B cell (primary cell): ENCODE data around the gene RTN4RL1. TPM values are rescaled to one million over a fixed set of nuclear protein-coding genes. Genes with fewer than 3 reads are reported as not detected.

Source experiments
- ATAC-seq: fragments of 200-7000 bp; cut with Tn5 transposase; one replicate; pipeline ENCODE4 v1.10.0; 2021; ENCODE audit warnings: low read depth, mild to moderate bottlenecking, moderate number of reproducible peaks, moderate library complexity
- CTCF ChIA-PET: fragments of 350-600 bp; sonication (Branson Sonifier 250); formaldehyde crosslinking; loops from one replicate; lab custom pipeline; 2021; ENCODE audit warnings: antibody characterized with exemption, inconsistent platforms; lab: Charles Lee
- POLR2A ChIA-PET: fragments of 350-600 bp; sonication (Branson Sonifier 250); formaldehyde crosslinking; loops from one replicate; lab custom pipeline; 2021; ENCODE audit warnings: antibody characterized with exemption; lab: Charles Lee
- DNase-seq: peaks from one replicate; pipeline ENCODE4 v3.0.0; 2013
- H2AFZ ChIP-seq: 2 replicates; pipeline ENCODE4 v1.6.1; 2012; ENCODE audit warnings: mild to moderate bottlenecking, low read depth, low read length; ENCODE audit not compliant: insufficient read depth, poor library complexity, severe bottlenecking
- H3K27ac ChIP-seq, 2 donors: 1 replicate in 1 of 2; 2 replicates in 1 of 2; pipeline ENCODE4 v1.5.1; 2012 to 2013; ENCODE audit warnings: low read length in 2 of 2, mild to moderate bottlenecking in 2 of 2, moderate library complexity in 1 of 2
- H3K27me3 ChIP-seq, 4 experiments: fragments of 200-600 bp in 1 of 4; sonication (generic) in 1 of 4; replicated peaks in 1 of 4; 1 replicate in 2 of 4; 2 replicates in 2 of 4; pipeline versions ENCODE4 v1.6.1 to v1.7.0; 2013 to 2016; ENCODE audit warnings: low read length in 3 of 4, mild to moderate bottlenecking in 2 of 4, mixed read lengths in 1 of 4, moderate library complexity in 1 of 4; ENCODE audit not compliant: insufficient read depth in 4 of 4, control insufficient read depth in 3 of 4; ENCODE audit errors: control extremely low read depth in 1 of 4
- H3K36me3 ChIP-seq, 2 experiments: replicated peaks in 1 of 2; 1 replicate in 1 of 2; 2 replicates in 1 of 2; pipeline versions ENCODE4 v1.6.1 to v1.7.1; 2013; ENCODE audit warnings: low read length in 1 of 2; ENCODE audit not compliant: insufficient read depth in 2 of 2, control insufficient read depth in 1 of 2; ENCODE audit errors: control extremely low read depth in 1 of 2, extremely low read depth in 1 of 2
- H3K4me1 ChIP-seq, 2 donors: fragments of 200-600 bp in 1 of 2; sonication (generic) in 1 of 2; 1 replicate in 1 of 2; 2 replicates in 1 of 2; pipeline versions ENCODE4 v1.5.1 to v1.6.1; 2013 to 2017; ENCODE audit warnings: low read length in 2 of 2; ENCODE audit not compliant: control insufficient read depth in 2 of 2, insufficient read depth in 2 of 2
- H3K4me2 ChIP-seq: replicated peaks from 2 replicates; pipeline ENCODE3; 2012; ENCODE audit warnings: mild to moderate bottlenecking, low read depth, low read length; ENCODE audit not compliant: poor library complexity, severe bottlenecking
- H3K4me3 ChIP-seq, 5 experiments: fragments of 200-600 bp in 1 of 5; sonication (generic) in 1 of 5; 1 replicate in 3 of 5; 2 replicates in 2 of 5; pipeline versions ENCODE4 v1.5.1 to v1.7.0; 2011 to 2016; ENCODE audit warnings: low read length in 4 of 5, mild to moderate bottlenecking in 4 of 5, low read depth in 2 of 5, control low read depth in 1 of 5, moderate library complexity in 1 of 5; ENCODE audit not compliant: insufficient read depth in 1 of 5; ENCODE audit errors: control extremely low read depth in 1 of 5, extremely low read depth in 1 of 5
- H3K79me2 ChIP-seq: fragments of 200-600 bp; sonication (generic); one replicate; pipeline ENCODE4 v1.6.0; 2016; ENCODE audit warnings: low read length; ENCODE audit not compliant: control insufficient read depth, insufficient read depth
- H3K9ac ChIP-seq: fragments of 200-600 bp; sonication (generic); 2 replicates; pipeline ENCODE4 v1.6.1; 2017; ENCODE audit warnings: mild to moderate bottlenecking, low read length, moderate library complexity
- H3K9me3 ChIP-seq, 3 donors: one replicate each; pipeline versions ENCODE4 v1.6.1 to v1.7.1; 2013; ENCODE audit warnings: low read length in 2 of 3; ENCODE audit not compliant: control insufficient read depth in 2 of 3, insufficient read depth in 1 of 3; ENCODE audit errors: control extremely low read depth in 1 of 3
- H4K20me1 ChIP-seq: 2 replicates; pipeline ENCODE4 v1.6.0; 2012; ENCODE audit warnings: mild to moderate bottlenecking, low read length; ENCODE audit not compliant: insufficient read depth, control insufficient read depth, poor library complexity, severe bottlenecking
- H3K27ac Mint-ChIP-seq: one replicate; pipeline ENCODE4 v1.8.0; 2021; ENCODE audit warnings: mixed read lengths
- H3K27me3 Mint-ChIP-seq: one replicate; pipeline ENCODE4 v1.8.0; 2021; ENCODE audit warnings: mixed read lengths
- H3K4me1 Mint-ChIP-seq: one replicate; pipeline ENCODE4 v1.8.0; 2021; ENCODE audit warnings: mixed read lengths
- H3K4me3 Mint-ChIP-seq: one replicate; pipeline ENCODE4 v1.8.0; 2021; ENCODE audit warnings: mixed read lengths
- H3K9me3 Mint-ChIP-seq: one replicate; pipeline ENCODE4 v1.8.0; 2022; ENCODE audit warnings: mixed read lengths; ENCODE audit not compliant: insufficient read depth
- CTCF ChIP-seq: fragments of 200-600 bp; IDR thresholded peaks from one replicate; pipeline ENCODE4 v1.8.0; 2022; ENCODE audit warnings: antibody characterized with exemption, mild to moderate bottlenecking
- EZH2 ChIP-seq: IDR thresholded peaks from 2 replicates; pipeline ENCODE4 v1.6.1; 2012; ENCODE audit warnings: borderline replicate concordance, low read depth, mild to moderate bottlenecking, moderate library complexity, low read length; ENCODE audit not compliant: insufficient read depth, poor library complexity, severe bottlenecking
- WGBS: methylation state at CpG from one replicate; pipeline ENCODE4 v1.1.5; 2013; ENCODE audit warnings: missing lambda C conversion rate; ENCODE audit not compliant: insufficient coverage; 5-methylcytosine and 5-hydroxymethylcytosine counted together
- intact Hi-C: fragments of 100-400 bp; cut with micrococcal nuclease; formaldehyde crosslinking; loops from one replicate; pipeline ENCODE4 v1.10.0; 2022
- polyA plus RNA-seq: library from polyadenylated mRNA; depleted of rRNA; stranded (reverse); fragments of >200 nt; gene quantifications from 2 replicates; pipeline ENCODE4 v1.2.3, GENCODE V29; 2012
- total RNA-seq, 2 donors: library from RNA; stranded (reverse); fragments of 120-200 nt in 1 of 2; gene quantifications; 1 replicate in 1 of 2; 2 replicates in 1 of 2; pipeline versions ENCODE4 v1.2.3 to v1.2.4, GENCODE V29; 2013 to 2022

The RTN4RL1 gene
- total and polyA plus RNA-seq, 2 donors (not counting 1 experiment from before 2014, with no cell fraction given), result 0.03 to 0.07 TPM

GRCh38 chr17:1967213-1967612 lies 57.9 kb downstream of the RTN4RL1 start:
- Histone ChIP-seq H3K27me3 (peaks cover 0 to 11% (median 2%) of the 10 kb centered on the region in 4 experiments), H3K79me2 (no peaks in the 10 kb centered on the region), H3K9me3 (peaks cover 0 to 4% (median 0%) of the 10 kb centered on the region in 3 donors), H3K4me3 (no peak overlapping the region), H3K4me1 (no peaks in the 10 kb centered on the region), H3K36me3 (no peaks in the 10 kb centered on the region), H2AFZ (no peak overlapping the region), H3K4me2 (no peak overlapping the region), H3K9ac (no peak overlapping the region), H3K27ac (no peak overlapping the region), H4K20me1 (no peaks in the 10 kb centered on the region)
- no peak overlapping the region for H3K4me3 Mint-ChIP-seq
- no peaks in the 10 kb centered on the region for H3K9me3 Mint-ChIP-seq
- ATAC-seq, result no peak
- WGBS, result 63% methylated on average over 11 of the region's 11 CpGs
- ChIA-PET POLR2A (no interaction called here), CTCF (no interaction called here)
- DNase-seq, result no peak
- H3K27ac Mint-ChIP-seq, result no peak overlapping the region
- peaks cover 35% of the 10 kb centered on the region for H3K27me3 Mint-ChIP-seq
- TF ChIP-seq EZH2 (no peak), CTCF (no peak)
- H3K4me1 Mint-ChIP-seq, result no peaks in the 10 kb centered on the region
- intact Hi-C loops, result no loop called here

GRCh38 chr17:1966274-1967086 lies 58.7 kb downstream of the RTN4RL1 start:
- intact Hi-C loops, result no loop called here
- H3K27ac ChIP-seq, result no peak overlapping the region
- no peak overlapping the region for H3K4me3 Mint-ChIP-seq
- no peaks in the 10 kb centered on the region for H3K4me1 Mint-ChIP-seq
- peaks cover 0 to 11% (median 2%) of the 10 kb centered on the region in 4 experiments for H3K27me3 ChIP-seq
- H2AFZ ChIP-seq, result no peak overlapping the region
- CTCF ChIA-PET, result no interaction called here
- no peak for DNase-seq
- 66% methylated on average over 10 of the region's 12 CpGs for WGBS
- H3K9me3 ChIP-seq, result peaks cover 0 to 4% (median 0%) of the 10 kb centered on the region in 3 donors
- ATAC-seq, result no peak
- H3K9me3 Mint-ChIP-seq, result no peaks in the 10 kb centered on the region
- H4K20me1 ChIP-seq, result no peaks in the 10 kb centered on the region
- TF ChIP-seq EZH2 (no peak), CTCF (no peak)
- no peak overlapping the region for H3K9ac ChIP-seq
- H3K36me3 ChIP-seq, result no peaks in the 10 kb centered on the region
- no peaks in the 10 kb centered on the region for H3K4me1 ChIP-seq
- H3K4me3 ChIP-seq, result no peak overlapping the region
- POLR2A ChIA-PET, result no interaction called here
- peaks cover 35% of the 10 kb centered on the region for H3K27me3 Mint-ChIP-seq
- no peak overlapping the region for H3K27ac Mint-ChIP-seq
- H3K4me2 ChIP-seq, result no peak overlapping the region
- no peaks in the 10 kb centered on the region for H3K79me2 ChIP-seq
